Chondrocyte (in vitro differentiated cells): Measurements from ENCODE around the gene BANP. TPM values are rescaled to one million over a fixed set of nuclear protein-coding genes. Genes with fewer than 3 reads are reported as not detected.
"Not testable (repeated sequence)": the region's sequence is repeated elsewhere in the genome, so short reads cannot be mapped to it uniquely, and the experiment has no call there.

ENCODE experiments used
- DNase-seq: peaks from one replicate; pipeline ENCODE4 v3.0.0; 2021; ENCODE audit warnings: mixed read lengths, low spot score
- H3K27ac Mint-ChIP-seq: one replicate; pipeline ENCODE4 v1.8.0; 2021; ENCODE audit warnings: mild to moderate bottlenecking, moderate library complexity, mixed read lengths; ENCODE audit not compliant: unreplicated experiment
- H3K27me3 Mint-ChIP-seq: 2 replicates; pipeline ENCODE4 v1.8.0; 2021; ENCODE audit warnings: low read depth, mixed read lengths
- H3K36me3 Mint-ChIP-seq: 2 replicates; pipeline ENCODE4 v1.8.0; 2021; ENCODE audit warnings: low read depth, mixed read lengths
- H3K4me1 Mint-ChIP-seq: 2 replicates; pipeline ENCODE4 v1.8.0; 2021; ENCODE audit warnings: low read depth, mild to moderate bottlenecking, mixed read lengths
- H3K4me3 Mint-ChIP-seq: one replicate; pipeline ENCODE4 v1.8.0; 2021; ENCODE audit warnings: mild to moderate bottlenecking, moderate library complexity, mixed read lengths; ENCODE audit not compliant: unreplicated experiment
- H3K9me3 Mint-ChIP-seq: 2 replicates; pipeline ENCODE4 v1.8.0; 2021; ENCODE audit warnings: low read depth, mixed read lengths
- total RNA-seq: library from RNA; stranded (reverse); gene quantifications from 3 replicates; pipeline ENCODE4 v1.2.1, GENCODE V29; 2021
- TF ChIP-seq, protein P1 (sequence below): fragments of 200-600 bp; sonication (generic); IDR thresholded peaks from 2 replicates; pipeline ENCODE4 v1.5.0; 2021; ENCODE audit warnings: antibody characterized with exemption, mild to moderate bottlenecking, moderate library complexity

Gene BANP
- total RNA-seq, 1 donor from 2014 or later, result 15.0 TPM

DNA sequence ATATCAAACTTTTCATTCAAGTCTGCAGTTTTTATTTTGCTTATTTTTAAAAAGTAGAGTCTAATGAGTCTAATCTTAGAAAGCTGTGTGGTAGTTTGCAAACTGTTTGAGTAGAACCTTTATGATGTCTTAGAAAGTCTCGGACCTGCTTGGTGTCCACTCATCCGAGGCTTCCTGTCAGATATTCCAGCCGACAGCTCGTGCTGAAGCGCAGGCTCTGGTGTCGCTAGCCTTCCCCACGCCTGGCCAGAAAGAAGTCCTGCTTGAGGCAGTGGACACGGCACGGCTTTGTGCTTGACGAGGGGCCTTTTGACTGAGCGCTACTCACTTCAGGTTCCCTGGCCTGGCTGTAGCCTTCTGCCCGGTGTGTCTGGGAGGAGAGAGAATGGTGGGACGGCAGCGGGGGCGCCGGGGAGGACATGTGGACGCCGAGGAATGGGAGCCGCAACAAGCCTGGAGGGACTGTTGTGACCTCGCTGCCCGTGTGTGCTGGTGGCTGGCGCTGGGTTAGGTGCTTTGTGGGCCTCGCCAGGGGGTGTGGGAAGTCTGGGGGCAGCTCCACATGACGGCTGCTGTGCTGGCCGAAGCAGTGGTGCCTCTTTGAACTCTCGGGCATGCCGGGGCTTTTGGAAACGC is 33.5 kb downstream of the BANP start:
- Mint-ChIP-seq H3K4me1 (peaks cover 15% of the 10 kb centered on the region), H3K27me3 (no peaks in the 10 kb centered on the region), H3K36me3 (peaks cover 11% of the 10 kb centered on the region), H3K4me3 (no peak overlapping the region), H3K9me3 (no peaks in the 10 kb centered on the region), H3K27ac (no peak overlapping the region)
- DNase-seq, result peak; percentile 78
- TF ChIP-seq, protein P1, sequence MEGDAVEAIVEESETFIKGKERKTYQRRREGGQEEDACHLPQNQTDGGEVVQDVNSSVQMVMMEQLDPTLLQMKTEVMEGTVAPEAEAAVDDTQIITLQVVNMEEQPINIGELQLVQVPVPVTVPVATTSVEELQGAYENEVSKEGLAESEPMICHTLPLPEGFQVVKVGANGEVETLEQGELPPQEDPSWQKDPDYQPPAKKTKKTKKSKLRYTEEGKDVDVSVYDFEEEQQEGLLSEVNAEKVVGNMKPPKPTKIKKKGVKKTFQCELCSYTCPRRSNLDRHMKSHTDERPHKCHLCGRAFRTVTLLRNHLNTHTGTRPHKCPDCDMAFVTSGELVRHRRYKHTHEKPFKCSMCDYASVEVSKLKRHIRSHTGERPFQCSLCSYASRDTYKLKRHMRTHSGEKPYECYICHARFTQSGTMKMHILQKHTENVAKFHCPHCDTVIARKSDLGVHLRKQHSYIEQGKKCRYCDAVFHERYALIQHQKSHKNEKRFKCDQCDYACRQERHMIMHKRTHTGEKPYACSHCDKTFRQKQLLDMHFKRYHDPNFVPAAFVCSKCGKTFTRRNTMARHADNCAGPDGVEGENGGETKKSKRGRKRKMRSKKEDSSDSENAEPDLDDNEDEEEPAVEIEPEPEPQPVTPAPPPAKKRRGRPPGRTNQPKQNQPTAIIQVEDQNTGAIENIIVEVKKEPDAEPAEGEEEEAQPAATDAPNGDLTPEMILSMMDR, result no peak

DNA sequence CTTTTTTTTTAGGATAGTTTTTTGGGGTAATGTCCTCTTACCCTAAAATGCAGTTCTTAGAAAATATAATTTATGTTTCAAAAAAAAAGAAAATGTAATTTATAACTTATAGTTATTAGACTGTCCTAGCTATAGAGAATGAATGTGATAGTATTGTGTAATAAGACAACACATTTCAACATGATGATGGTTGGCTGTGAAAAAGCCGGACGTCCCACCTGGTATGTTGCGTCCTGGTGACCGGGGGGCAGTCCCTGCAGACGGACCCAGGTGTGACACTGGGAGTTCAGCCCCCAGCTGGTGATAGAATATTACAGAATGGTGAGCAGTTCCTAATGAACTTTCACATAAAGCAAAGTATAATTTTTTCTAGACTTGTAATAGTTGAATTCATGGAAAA is 34.3 kb downstream of the BANP start:
- not testable (repeated sequence) for H3K4me3 Mint-ChIP-seq, H3K9me3 Mint-ChIP-seq, DNase-seq, H3K27me3 Mint-ChIP-seq, H3K27ac Mint-ChIP-seq
- Mint-ChIP-seq H3K4me1 (peaks cover 15% of the 10 kb centered on the region), H3K36me3 (peaks cover 11% of the 10 kb centered on the region)

DNA sequence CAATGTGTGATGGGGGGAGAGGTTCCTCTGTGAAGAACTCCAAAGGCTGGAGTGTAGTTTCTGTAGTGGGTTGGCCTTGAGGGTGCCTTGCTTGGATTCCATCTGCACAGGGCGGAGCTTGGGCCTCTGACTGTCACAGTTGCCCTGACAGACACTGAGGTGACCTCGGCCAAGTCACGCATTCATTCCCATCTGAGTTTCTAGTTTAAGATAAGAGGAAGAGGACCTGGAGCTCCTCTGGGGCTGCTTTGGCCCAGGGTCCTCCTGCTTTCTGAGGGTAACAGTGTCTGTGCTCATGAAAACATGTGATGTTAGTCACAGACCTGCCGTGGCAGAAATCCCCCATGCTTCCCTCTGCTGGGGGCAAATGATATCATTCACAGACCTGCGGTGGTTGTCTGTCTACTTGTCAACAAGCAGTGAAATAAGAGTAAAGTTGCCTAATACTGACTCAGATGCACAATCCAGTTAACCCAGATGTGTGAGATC is 35.2 kb downstream of the BANP start:
- Mint-ChIP-seq H3K36me3 (peaks cover 13% of the 10 kb centered on the region), H3K4me1 (peaks cover 15% of the 10 kb centered on the region), H3K27ac (peak overlapping the region; percentile 9)
- H3K4me3 Mint-ChIP-seq, H3K9me3 Mint-ChIP-seq, H3K27me3 Mint-ChIP-seq, DNase-seq: not testable (repeated sequence)

DNA sequence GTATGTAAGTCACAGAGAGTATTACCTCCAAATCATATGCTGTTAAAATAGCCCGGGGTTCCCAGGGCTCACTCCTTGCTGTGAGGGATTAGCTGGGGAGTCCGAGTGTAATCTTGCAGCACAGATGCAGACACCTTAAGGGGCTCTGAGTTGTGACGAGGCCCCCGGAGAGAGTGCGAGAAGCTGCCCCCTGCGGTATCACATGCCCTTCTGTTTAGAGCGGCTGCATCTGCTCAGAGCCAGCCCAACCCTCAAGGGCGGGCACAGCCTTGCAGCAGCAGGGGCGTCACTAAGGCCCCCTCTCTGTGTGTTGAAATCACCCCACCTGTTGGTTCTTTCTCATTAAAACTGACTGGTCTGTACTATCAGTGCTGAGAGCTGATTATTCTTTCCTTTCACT is 37.4 kb downstream of the BANP start:
- H3K4me1 Mint-ChIP-seq, H3K27me3 Mint-ChIP-seq, H3K36me3 Mint-ChIP-seq, H3K27ac Mint-ChIP-seq, H3K9me3 Mint-ChIP-seq, DNase-seq, H3K4me3 Mint-ChIP-seq: not testable (repeated sequence)

DNA sequence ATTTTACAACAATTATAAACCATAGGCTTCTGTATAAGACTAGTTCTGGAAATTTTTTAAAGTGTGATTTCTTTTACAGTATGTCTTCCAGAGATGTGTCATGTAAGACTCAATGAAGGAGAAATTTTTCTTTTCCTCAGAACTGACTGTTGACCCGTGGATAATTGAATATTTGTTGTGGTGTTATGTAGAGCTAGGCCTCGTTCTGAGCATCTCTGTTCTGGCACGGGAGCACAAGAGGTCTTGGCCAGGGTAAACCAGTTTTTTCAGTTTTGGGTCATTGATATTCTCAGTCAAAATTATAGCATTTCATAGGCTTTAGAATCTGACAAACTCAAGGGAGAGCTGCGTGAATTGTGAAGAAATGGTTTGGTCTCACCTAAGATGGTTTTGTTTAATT is 39.0 kb downstream of the BANP start:
- not testable (repeated sequence) for H3K4me3 Mint-ChIP-seq, H3K27me3 Mint-ChIP-seq, H3K9me3 Mint-ChIP-seq, H3K27ac Mint-ChIP-seq, H3K4me1 Mint-ChIP-seq, H3K36me3 Mint-ChIP-seq, DNase-seq

DNA sequence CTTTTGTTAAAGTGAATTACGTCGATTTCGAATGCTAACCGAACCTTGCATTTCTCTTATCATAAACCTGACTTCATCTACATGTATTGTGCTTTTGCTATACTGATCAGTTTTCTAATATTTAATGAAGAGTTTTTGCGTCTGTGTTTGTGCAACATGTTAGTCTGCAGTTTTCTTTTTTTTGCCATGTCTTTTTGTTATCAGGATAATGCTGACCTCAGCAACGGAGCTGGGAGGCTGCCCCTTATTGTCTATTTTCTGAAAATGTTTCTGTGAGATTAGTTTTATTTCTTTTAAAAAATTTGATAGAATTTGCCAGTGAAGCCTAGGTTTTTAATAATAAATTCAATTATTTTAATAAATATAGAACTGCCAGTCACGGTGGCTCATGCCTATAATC is 40.9 kb downstream of the BANP start:
- H3K4me1 Mint-ChIP-seq, H3K36me3 Mint-ChIP-seq, DNase-seq, H3K4me3 Mint-ChIP-seq, H3K9me3 Mint-ChIP-seq, H3K27ac Mint-ChIP-seq, H3K27me3 Mint-ChIP-seq: not testable (repeated sequence)

DNA sequence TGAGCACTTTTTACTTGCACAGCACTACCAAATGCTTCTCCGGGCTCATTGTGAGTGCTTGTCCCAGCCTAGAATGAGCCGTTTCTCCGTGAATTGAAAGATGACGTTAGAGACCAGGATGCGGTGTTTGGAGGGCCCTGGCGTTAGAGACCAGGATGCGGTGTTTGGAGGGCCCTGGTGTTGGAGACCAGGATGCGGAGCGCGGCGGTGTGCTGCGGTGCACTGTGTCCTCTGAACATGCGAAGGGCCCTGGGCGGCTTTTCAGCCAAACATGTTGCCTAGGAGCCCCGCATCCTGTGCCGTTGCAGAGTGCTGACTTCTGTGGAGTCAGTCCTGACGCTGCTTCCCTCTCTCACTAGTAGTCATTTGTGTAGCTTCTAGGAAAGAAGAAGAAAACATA is 42.7 kb downstream of the BANP start:
- H3K4me1 Mint-ChIP-seq, result no peaks in the 10 kb centered on the region
- H3K9me3 Mint-ChIP-seq, result no peaks in the 10 kb centered on the region
- TF ChIP-seq, protein P1, result no peak
- H3K4me3 Mint-ChIP-seq, result no peak overlapping the region
- no peak overlapping the region for H3K27ac Mint-ChIP-seq
- H3K36me3 Mint-ChIP-seq, result peaks cover 6% of the 10 kb centered on the region
- no peaks in the 10 kb centered on the region for H3K27me3 Mint-ChIP-seq
- peak; percentile 65 for DNase-seq

DNA sequence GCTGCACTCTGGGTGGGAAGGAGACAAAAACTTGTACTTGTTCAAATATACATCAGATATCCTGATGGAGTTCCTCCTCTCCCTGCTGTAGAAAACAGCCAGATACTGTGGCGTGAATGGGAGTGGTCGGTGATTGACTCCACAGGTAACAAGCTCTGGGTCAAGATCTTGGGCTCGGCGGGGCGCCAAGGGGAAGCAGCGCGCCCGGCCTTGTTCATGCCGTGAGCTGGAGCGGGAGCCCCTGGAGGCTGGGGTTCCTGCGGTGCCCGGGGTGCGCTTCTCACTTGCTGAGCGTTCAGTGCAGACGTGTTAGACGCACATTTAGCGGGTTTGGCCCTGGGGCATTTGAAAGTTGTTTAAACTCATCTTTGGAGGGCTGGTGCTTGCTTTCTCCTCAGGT is 44.4 kb downstream of the BANP start:
- peak; percentile 70 for DNase-seq
- no peaks in the 10 kb centered on the region for H3K9me3 Mint-ChIP-seq
- H3K4me3 Mint-ChIP-seq, result no peak overlapping the region
- H3K27me3 Mint-ChIP-seq, result no peaks in the 10 kb centered on the region
- TF ChIP-seq, protein P1, result no peak
- H3K27ac Mint-ChIP-seq, result no peak overlapping the region
- H3K4me1 Mint-ChIP-seq, result no peaks in the 10 kb centered on the region
- H3K36me3 Mint-ChIP-seq, result peaks cover 6% of the 10 kb centered on the region
